Inflammatory macrophage treated with lipopolysaccharide for 4 hours (primary cell): Measurements from ENCODE around the gene PGAM1.
"Not testable (repeated sequence)": the region's sequence is repeated elsewhere in the genome, so short reads cannot be mapped to it uniquely, and the experiment has no call there.

Experiments
- DNase-seq: peaks from one replicate; pipeline ENCODE4 v3.0.0-alpha.2; 2020

Gene PGAM1

GRCh38 chr10:97459933-97460332 is 33.9 kb downstream of the PGAM1 start:
- no peak for DNase-seq

- DNase-seq: no peak
Measured at GRCh38 chr10:97462309-97462708, 36.3 kb downstream of the PGAM1 start.

- peak; percentile 31 for DNase-seq
Measured at GRCh38 chr10:97463363-97464132, 37.6 kb downstream of the PGAM1 start.

- no peak for DNase-seq
Measured at GRCh38 chr10:97464226-97464625, 38.2 kb downstream of the PGAM1 start.

GRCh38 chr10:97465982-97466381 is 40.0 kb downstream of the PGAM1 start:
- DNase-seq: no peak

GRCh38 chr10:97466755-97467154 is 40.8 kb downstream of the PGAM1 start:
- no peak for DNase-seq

GRCh38 chr10:97468162-97468561 is 42.2 kb downstream of the PGAM1 start:
- DNase-seq: no peak

- not testable (repeated sequence) for DNase-seq
Measured at GRCh38 chr10:97468781-97469180, 42.8 kb downstream of the PGAM1 start.

GRCh38 chr10:97474918-97475317 is 48.9 kb downstream of the PGAM1 start:
- no peak for DNase-seq

- DNase-seq: peak; percentile 89
Measured at GRCh38 chr10:97475936-97476594, 50.1 kb downstream of the PGAM1 start.

GRCh38 chr10:97479410-97479809 is 53.4 kb downstream of the PGAM1 start:
- DNase-seq: not testable (repeated sequence)

- no peak for DNase-seq
Measured at GRCh38 chr10:97479939-97480338, 53.9 kb downstream of the PGAM1 start.

GRCh38 chr10:97481071-97481470 is 55.1 kb downstream of the PGAM1 start:
- no peak for DNase-seq

- peak; percentile 44 for DNase-seq
Measured at GRCh38 chr10:97482381-97482780, 56.4 kb downstream of the PGAM1 start.
